ENCODE data around the gene C16orf92. TPM values are rescaled to one million over a fixed set of nuclear protein-coding genes. Genes with fewer than 3 reads are reported as not detected.

Gene C16orf92
- total and polyA plus RNA-seq, 2 of the 8 experiments (the other 6 are each of a cell fraction or from before 2014, with no cell fraction given), result not detected

DNA sequence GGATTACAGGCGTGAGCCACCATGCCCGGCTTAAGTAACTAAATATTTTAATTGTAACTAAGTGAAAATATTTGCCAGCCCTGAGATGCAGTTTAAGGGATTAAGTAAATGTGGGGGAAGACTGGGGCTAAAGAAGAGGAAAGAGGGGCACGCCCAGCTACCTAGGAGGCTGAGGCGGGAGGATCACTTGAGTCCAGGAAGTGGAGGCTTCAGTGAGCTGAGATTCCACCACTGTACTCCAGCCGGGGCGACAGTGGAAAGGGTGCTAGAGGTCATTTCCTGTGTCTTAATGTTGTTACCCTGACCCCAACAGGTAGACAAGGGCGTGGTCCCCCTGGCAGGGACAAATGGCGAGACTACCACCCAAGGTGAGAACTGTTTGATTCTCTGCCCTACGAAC is 45.3 kb downstream of the C16orf92 start (continued):
- TF ChIP-seq CHD7 (IDR thresholded peaks at IDR 0.05; ENCODE audit: insufficient replicate concordance, low read length) (no peak), JUN (IDR thresholded peaks at IDR 0.05; ENCODE audit: low read depth, low read length) (no peak), ATF2 (IDR thresholded peaks at IDR 0.05; ENCODE audit: low read length) (no peak), CTBP2 (IDR thresholded peaks at IDR 0.05; ENCODE audit: borderline replicate concordance, insufficient read depth, insufficient read length, low read length) (no peak)

All from H1 (cell line).